GM19238 (cell line): Measurements from ENCODE around the gene ADAMTS9.

Source experiments
- DNase-seq: peaks from one replicate; pipeline ENCODE4 v3.0.0; 2011; ENCODE audit warnings: low spot score; ENCODE audit not compliant: insufficient read length

Gene ADAMTS9

GRCh38 chr3:64651741-64652241, 36.0 kb downstream of the ADAMTS9 start:
- DNase-seq, result no peak

GRCh38 chr3:64651303-64651702, 36.5 kb downstream of the ADAMTS9 start:
- no peak for DNase-seq

- no peak for DNase-seq
These were observed 37.1 kb downstream of the ADAMTS9 start for GRCh38 chr3:64650715-64651114.

- no peak for DNase-seq
These were observed 37.6 kb downstream of the ADAMTS9 start for GRCh38 chr3:64650096-64650622.

GRCh38 chr3:64648927-64649906, 38.6 kb downstream of the ADAMTS9 start:
- DNase-seq, result no peak

GRCh38 chr3:64647825-64648224, 40.0 kb downstream of the ADAMTS9 start:
- no peak for DNase-seq

GRCh38 chr3:64645243-64645642, 42.6 kb downstream of the ADAMTS9 start:
- no peak for DNase-seq

- DNase-seq, result no peak
These were observed 43.3 kb downstream of the ADAMTS9 start for GRCh38 chr3:64644483-64644882.

GRCh38 chr3:64642327-64643151, 45.3 kb downstream of the ADAMTS9 start:
- no peak for DNase-seq

- no peak for DNase-seq
These were observed 48.8 kb downstream of the ADAMTS9 start for GRCh38 chr3:64638981-64639481.

- DNase-seq, result no peak
These were observed 49.3 kb downstream of the ADAMTS9 start for GRCh38 chr3:64638511-64638910.

GRCh38 chr3:64634417-64634816, 53.4 kb downstream of the ADAMTS9 start:
- no peak for DNase-seq

GRCh38 chr3:64631951-64632350, 55.8 kb downstream of the ADAMTS9 start:
- DNase-seq, result no peak

GRCh38 chr3:64627471-64628321, 60.1 kb downstream of the ADAMTS9 start:
- DNase-seq, result no peak

GRCh38 chr3:64627042-64627441, 60.8 kb downstream of the ADAMTS9 start:
- DNase-seq, result no peak

- no peak for DNase-seq
These were observed 62.4 kb downstream of the ADAMTS9 start for GRCh38 chr3:64625381-64625780.

GRCh38 chr3:64623125-64623524, 64.7 kb downstream of the ADAMTS9 start:
- no peak for DNase-seq

GRCh38 chr3:64621726-64622395, 65.9 kb downstream of the ADAMTS9 start:
- no peak for DNase-seq

GRCh38 chr3:64621275-64621674, 66.5 kb downstream of the ADAMTS9 start:
- no peak for DNase-seq

- no peak for DNase-seq
These were observed 67.8 kb downstream of the ADAMTS9 start for GRCh38 chr3:64620020-64620419.
